Renal cortical epithelial cell (primary cell): ENCODE measurements around the gene CSNK2A3. TPM values are rescaled to one million over a fixed set of nuclear protein-coding genes. Genes with fewer than 3 reads are reported as not detected.
"Not testable (repeated sequence)": the region's sequence is repeated elsewhere in the genome, so short reads cannot be mapped to it uniquely, and the experiment has no call there.

Experiments used
- DNase-seq: peaks from one replicate; pipeline ENCODE4 v3.0.0-alpha.2; 2011; ENCODE audit warnings: low read depth
- total RNA-seq: library from RNA; depleted of rRNA; stranded (reverse); fragments of >200 nt; gene quantifications from 2 replicates; pipeline ENCODE4 v1.2.3, GENCODE V29; 2014

Gene CSNK2A3
- 2.4 and 3.1 TPM in 2 replicates for total RNA-seq

- not testable (repeated sequence) for DNase-seq
Measured at GRCh38 chr11:11352878-11353277, at the start of gene CSNK2A3. Gene CSNK2A3, minus strand, starts transcription at chr11:11353250. Its CDS starts 131 bp downstream, at chr11:11353119.

DNA sequence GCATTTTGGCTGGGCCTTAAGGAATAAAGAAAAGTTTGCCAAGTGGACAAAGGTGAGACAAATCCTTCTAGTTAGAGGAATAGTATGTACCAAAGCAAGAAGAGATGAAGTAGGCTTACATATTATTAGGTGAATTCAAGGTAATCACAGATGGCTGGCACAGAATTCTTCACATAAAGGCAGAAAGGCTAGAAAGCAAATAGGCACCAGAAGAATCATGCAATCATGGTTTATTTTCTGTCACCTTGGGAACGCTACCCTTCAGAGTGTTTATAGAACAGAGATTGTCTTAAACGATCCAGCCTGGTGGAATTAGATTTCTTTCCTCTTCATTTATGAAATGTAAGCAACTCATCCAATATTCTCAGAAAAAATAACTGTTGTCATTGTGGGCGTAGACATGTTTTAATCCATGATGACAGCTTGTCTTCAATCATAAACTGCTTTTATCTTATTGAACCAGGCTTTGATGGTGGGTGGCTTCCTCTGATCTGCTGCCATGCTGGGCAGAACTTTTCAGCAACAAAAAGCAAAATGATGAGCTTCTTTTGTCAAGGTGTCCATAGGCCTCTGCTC, 49.0 kb upstream of the CSNK2A3 start:
- DNase-seq: no peak

DNA sequence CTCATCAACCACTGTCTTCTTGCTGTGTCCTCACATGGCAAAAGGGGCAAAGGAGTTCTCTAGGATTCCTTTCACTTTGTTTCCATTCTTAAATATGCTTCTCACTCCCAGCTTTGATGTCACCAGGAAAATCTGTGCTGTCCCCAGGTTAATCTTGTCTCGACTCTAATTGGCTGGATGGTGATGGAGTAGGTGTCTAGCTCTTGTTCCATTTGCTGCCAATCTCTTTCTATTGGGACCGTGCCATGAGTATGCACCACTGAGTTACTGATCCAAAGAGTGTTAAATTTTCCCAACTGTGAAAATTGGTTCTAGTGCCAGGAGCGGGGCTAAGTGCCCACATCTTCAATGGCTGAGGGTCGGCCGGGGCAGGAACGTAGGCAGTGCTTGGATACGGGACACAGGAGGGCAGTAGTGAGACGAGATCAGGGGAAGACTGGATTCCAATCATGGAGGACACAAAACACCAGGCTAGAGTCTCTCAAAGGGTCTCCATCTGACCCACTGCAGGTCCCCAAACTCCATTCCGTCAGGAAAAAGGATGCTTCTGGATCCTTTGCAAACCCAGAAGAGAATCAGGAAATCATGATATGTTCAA, 47.7 kb upstream of the CSNK2A3 start:
- no peak for DNase-seq

DNA sequence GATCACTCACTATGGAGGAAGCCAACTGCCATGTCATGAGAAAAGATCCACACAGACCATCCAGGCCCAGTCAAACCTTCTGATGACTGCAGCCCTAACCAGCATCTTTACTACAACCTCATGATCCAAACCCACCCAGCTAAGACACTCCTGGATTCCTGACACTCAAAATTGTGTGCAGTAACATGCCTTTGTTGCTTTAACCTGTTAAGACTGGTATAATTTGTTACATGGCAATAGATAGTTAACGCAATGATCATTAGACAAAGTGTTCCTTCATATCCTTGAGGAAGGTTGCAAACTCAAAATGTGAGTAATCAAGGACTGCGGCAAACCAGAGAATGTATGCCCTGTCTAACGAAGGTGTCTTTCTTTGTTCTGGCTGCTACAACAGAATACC, 47.1 kb upstream of the CSNK2A3 start:
- no peak for DNase-seq

DNA sequence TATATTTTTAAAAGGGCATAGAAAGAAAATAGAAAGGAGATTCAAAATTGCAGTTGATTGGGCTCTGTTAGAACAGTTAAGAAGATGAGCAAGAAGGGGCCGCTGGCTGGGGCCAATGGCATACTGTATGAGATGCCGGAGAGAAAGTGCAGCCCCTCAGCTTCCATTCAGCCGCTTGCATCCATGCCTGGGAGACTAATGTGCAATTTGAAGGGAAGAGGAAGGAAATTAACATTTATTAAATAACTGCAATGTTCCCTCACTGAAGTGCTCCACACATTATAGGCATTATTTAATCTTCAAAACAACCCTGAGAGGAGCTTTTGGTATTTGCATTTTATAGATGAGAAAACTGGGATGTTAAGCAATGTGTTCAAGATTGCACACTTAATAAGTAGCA, 44.7 kb upstream of the CSNK2A3 start:
- DNase-seq: no peak

DNA sequence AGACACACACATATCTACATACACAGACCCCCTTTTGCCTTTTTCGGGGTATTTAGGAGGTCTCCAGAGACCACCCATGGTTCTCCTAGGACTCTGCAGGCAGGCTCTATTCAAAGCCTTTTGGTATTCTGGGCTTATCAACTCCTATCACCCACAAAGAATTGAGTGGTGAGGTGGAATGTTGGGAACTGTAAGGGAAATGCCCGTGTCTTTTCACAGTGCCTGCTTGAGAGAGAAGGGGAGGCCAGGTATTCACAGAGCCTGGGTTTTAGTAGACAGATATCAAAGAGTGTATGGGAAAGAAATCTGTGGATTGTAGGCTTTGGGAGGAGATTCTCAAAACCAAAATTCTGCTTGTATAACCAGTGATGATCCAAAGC, 44.0 kb upstream of the CSNK2A3 start:
- DNase-seq: no peak

DNA sequence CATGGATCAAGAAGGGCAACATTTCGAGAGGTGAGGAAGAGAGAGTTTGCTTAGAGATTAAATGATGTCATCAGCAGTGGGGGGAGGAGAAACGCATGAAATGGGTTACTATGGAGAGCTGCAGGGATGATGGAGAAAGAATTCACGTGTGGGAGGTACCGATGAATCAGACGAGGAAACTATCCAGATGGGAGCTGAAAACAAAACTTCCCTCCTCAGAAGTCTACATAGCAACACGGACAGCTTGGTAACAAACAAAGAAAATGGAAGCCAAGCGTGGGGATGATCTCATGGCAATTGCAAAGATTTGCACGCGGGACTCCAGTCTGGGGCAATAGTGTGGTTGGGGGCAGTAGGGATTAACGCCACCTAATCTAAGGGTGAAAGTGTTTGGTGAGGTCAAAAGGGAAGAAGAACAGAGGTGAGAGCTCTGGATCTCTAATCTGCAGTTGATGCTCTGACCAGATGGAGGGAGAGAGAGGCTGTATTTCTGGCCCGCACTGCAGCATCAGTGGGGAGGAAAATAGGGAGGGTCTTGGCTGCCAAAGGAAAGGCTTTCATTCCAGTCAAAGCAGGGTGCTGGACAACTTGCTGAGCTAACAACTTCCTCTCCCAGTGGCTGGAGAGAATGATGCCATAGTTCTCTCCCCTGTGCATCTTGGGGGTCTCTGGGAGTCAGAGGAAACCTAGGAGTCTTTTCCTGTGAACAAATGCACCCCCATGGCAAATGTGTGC, 43.4 kb upstream of the CSNK2A3 start:
- DNase-seq: peak; percentile 51

DNA sequence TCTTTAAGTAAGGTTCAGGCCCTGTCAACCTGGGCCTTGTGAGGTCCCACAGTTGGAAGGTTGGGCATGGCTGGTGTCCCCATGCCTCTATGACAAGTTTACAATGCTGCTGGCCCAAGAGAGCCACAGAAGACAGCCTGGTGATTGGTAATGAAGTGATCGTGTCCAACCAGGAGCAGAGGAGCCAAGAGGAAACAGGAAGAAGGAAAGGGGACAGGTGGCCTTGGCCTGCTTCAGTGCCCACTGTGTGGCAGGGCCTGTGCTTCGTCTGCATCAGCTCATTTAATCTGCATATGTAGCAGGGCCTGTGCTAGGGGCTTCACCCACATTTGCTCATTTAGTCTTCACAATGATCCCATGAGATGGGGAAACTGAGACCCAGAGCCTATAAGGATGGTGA, 42.1 kb upstream of the CSNK2A3 start:
- DNase-seq: no peak

DNA sequence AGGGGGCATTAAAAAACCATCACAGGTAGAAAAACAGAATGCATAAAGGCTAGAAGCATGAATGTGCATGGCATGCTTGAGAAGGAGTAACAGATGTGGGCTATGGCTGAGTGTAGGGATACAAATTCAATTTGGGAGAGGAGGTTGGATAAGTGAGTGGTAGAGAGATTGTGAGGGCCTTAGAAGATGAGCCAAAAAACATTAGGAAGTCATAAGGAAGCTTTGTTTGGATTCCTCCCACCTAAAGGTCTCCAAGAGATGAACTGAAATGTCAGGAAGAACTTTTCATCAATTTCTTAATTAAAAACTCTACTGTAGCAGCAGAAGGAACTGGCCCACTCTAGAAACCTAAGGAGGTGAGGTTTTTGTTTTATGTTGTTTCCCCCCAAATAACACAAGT, 41.2 kb upstream of the CSNK2A3 start:
- no peak for DNase-seq

DNA sequence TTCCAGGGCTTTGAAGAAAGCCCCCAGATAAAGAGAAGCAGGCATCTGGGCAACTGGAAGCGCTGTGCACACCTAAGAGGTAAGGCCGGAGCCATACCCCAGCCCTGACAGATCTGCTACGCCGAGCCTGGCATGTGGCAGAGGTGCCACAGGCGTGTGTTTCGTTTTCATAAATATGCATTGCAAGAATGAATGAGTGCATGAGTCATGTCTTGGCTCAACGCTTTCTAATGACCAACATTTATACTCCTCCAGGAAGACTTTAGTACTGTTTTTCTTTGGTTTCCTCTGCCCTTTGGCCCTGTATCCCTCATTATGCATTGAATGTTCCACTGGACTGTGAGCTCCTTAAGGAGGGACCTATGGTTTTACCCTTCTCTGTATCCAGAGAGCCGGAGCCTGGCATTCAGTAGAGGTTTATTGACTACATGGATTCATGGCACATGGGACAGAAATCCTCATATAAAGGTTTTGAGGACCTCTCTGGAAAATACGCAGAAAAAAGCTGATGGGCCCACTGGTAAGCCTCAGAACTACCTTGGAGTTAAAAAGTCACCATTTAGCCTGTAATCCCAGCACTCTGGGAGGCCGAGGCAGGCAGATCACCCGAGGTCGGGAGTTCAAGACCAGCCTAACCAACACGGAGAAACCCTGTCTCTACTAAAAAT, 38.9 kb upstream of the CSNK2A3 start:
- peak; percentile 98 for DNase-seq

- DNase-seq: no peak
Measured at GRCh38 chr11:11391169-11391568, 38.1 kb upstream of the CSNK2A3 start.

GRCh38 chr11:11390068-11390771, 37.2 kb upstream of the CSNK2A3 start:
- DNase-seq: peak; percentile 45

- DNase-seq: peak; percentile 69
Measured at GRCh38 chr11:11389238-11389637, 36.2 kb upstream of the CSNK2A3 start.

DNA sequence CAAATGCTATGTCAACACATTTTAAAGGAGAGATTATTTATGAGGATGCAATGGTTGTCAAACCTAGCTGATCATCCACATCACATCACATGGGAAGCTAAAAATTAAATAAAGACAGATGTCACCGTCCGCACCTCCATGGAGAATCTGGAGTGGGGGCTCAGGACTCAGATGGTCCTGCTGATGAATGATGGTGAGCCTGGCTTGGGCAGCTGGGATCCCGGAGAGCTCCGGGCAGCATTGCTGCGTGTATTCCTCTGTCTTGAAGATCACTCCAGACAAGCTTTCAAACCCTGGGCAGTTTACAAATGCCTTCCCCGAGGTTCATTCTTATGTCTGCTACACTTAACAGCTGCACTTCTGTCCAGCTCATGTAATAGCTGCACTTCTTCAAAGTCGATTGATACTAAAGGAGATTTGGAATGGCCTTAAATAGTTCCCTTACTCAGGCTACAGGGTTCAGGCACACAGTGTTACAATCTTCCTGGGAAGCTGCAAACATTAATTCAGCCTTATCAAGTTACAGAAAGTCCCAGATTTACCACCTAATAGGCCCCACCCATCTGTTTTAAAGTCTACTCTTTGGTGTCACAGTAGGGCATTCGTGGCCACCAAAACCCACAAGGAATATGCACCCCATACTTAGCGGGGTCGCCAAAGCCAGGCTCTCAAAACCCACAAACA, 34.7 kb upstream of the CSNK2A3 start:
- no peak for DNase-seq

DNA sequence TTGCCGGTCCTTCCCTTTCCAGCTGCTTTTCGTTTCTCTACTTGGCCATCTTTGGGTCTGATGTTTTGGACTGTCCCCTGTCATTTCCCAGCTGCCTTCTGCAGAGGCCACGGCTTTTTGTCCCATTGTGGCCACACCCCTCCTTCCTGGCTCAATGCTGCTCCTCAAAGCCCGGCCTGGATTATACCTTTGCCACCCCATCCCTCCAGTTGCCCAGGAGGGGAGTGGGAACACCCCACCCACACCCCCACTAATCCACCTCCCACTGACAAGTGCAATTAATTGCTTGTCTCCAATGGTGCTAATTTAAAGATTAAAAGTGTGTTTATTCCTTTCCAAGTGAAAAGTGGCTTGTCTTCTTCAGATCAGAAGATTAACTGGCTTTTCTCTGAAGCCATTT, 34.2 kb upstream of the CSNK2A3 start:
- no peak for DNase-seq

- DNase-seq: no peak
Measured at GRCh38 chr11:11384829-11385228, 31.8 kb upstream of the CSNK2A3 start.

GRCh38 chr11:11383995-11384394, 30.9 kb upstream of the CSNK2A3 start:
- no peak for DNase-seq

DNA sequence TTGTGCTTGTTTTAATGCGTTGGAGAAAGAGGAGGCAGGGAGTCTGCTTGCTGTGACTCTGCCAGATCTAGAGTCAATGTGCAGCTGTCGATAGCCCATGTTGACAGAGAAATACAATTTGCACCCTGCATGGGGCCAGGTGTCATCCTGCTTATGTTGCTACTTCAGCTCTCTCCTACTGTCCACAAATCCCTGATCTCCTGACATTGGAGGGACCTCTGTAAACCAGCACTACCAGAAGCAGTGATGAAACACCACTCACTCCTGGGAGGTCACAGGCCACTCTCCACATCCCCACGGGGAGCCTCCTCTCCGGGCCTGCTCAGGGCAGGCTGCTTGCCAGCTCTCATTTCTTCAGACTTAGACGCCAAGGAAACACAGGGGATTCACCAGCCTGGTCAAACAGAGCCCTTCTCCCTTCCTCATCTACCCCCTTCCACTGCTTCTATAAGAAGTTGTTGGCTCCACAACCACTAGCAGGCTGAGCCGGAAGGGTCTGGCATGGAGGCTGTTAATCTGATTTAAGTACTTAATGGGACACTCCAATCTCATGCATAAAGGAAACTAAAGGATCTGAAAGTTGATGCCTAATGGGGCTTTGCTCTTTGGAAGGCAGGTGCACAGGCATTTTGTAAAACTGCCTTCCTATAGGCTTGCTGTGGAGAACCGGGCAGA, 29.9 kb upstream of the CSNK2A3 start:
- no peak for DNase-seq

DNA sequence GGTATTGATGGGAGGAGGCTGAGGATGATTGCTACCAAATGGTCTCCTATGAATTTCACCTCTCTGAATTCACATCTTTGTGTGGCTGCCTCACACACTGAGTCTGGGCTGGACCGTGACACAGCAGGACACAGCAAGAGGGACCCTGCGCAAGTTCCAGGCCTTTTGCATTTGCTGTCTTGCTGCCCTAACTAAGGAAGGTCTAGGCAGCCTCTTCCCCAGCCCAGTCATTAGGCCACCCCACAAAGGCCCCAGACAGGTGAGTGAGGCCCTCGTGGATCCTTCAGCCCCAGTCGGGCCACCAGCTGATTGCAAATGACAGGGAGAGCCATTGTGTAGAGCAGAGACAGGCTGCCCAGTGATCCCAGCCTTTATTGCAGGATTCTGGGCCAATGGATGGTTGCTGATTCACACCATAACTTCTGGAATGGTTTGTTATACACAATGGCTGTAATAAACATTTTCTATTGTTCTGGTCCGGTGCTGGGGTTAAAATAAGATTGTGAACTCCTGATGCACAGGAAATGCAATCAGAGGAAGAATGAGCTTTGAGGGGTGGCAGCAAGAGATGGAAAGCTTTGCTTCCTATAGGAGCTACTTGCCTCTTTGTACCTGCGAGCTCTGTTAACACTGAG, 28.5 kb upstream of the CSNK2A3 start:
- no peak for DNase-seq

DNA sequence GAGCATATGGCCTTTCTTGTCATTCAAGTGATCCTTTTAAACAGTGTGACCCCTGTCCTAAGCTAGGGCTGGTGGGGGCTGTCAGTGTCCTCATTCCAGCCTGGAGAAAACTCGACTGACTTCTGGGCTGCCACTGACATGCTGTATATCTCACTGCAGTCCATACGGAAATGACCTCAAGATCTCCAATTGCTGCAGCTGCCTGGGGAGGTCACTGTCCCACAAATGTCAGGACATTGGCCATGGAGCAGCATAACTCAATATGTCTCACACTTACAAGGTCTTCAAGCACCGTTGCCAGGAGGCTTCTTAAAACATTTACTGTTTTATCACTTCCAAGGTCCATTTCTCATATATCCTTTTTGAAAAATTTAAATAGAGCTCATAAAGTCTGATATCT, 27.8 kb upstream of the CSNK2A3 start:
- DNase-seq: no peak

DNA sequence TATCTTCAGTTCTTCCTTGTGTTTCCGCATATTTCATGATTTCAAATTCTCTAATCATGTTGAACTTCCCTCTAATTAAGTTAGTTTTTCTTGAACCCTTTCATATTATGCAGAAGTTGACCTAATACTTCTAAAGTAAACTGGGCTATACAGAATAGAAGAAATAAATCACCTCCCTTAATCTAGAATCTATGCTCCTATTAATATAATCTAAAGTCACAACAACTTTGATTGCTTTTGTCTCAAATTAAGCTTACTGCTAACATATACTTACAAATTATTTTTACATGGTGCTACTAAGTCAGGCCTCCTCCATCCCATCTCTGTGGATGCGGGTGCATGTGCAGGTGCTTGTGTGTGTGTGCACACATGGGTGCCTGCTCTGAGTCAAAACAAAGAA, 27.3 kb upstream of the CSNK2A3 start:
- DNase-seq: no peak
